Caco-2 (cell line): ENCODE results near the gene MTPN. TPM values are rescaled to one million over a fixed set of nuclear protein-coding genes. Genes with fewer than 3 reads are reported as not detected.

Experiments
- BruUV-seq: library from RNA; stranded (reverse); fragments of 400-500 nt; replicated peaks from 2 replicates; lab custom pipeline; 2021; lab: Mats Ljungman, UMichigan
- CTCF ChIA-PET: fragments of 300-600 bp; sonication (Branson Sonifier 250); formaldehyde crosslinking; loops from one replicate; lab custom pipeline; 2022; ENCODE audit warnings: antibody characterized with exemption; lab: Charles Lee
- POLR2A ChIA-PET: fragments of 300-600 bp; sonication (Branson Sonifier 250); formaldehyde crosslinking; loops from one replicate; lab custom pipeline; 2022; ENCODE audit warnings: antibody characterized with exemption; lab: Charles Lee
- DNase-seq, 2 experiments: peaks; one replicate each; pipeline versions ENCODE4 v3.0.0 to v3.0.0-alpha.2; 2020 to 2022
- H3K27me3 ChIP-seq: replicated peaks from 2 replicates; pipeline ENCODE4 v1.6.0; 2011; ENCODE audit warnings: low read length; ENCODE audit not compliant: control insufficient read depth, insufficient read depth
- H3K36me3 ChIP-seq: 2 replicates; pipeline ENCODE4 v1.5.1; 2011; ENCODE audit warnings: low read length; ENCODE audit not compliant: control insufficient read depth, insufficient read depth
- H3K4me1 ChIP-seq: fragments of 250-450 bp; sonication (Bioruptor Pico); 2 replicates; pipeline ENCODE4 v1.5.1; 2020; ENCODE audit warnings: mild to moderate bottlenecking
- H3K4me3 ChIP-seq: 2 replicates; pipeline ENCODE4 v1.5.1; 2011; ENCODE audit warnings: low read depth, mild to moderate bottlenecking, control low read depth, low read length
- H3K9me3 ChIP-seq: fragments of 250-450 bp; sonication (Bioruptor Pico); 2 replicates; pipeline ENCODE4 v1.5.1; 2020; ENCODE audit warnings: mild to moderate bottlenecking, moderate library complexity
- H3K27ac Mint-ChIP-seq: one replicate; pipeline ENCODE4 v1.8.0; 2022; ENCODE audit warnings: mixed read lengths; ENCODE audit not compliant: unreplicated experiment
- H3K27me3 Mint-ChIP-seq: one replicate; pipeline ENCODE4 v1.8.0; 2022; ENCODE audit warnings: mixed read lengths; ENCODE audit not compliant: insufficient read depth, unreplicated experiment
- H3K36me3 Mint-ChIP-seq: one replicate; pipeline ENCODE4 v1.8.0; 2022; ENCODE audit warnings: mild to moderate bottlenecking, mixed read lengths; ENCODE audit not compliant: insufficient read depth, unreplicated experiment
- H3K4me1 Mint-ChIP-seq: one replicate; pipeline ENCODE4 v1.8.0; 2022; ENCODE audit warnings: low read depth, mixed read lengths; ENCODE audit not compliant: unreplicated experiment
- H3K4me3 Mint-ChIP-seq: one replicate; pipeline ENCODE4 v1.8.0; 2022; ENCODE audit warnings: mild to moderate bottlenecking, moderate library complexity, mixed read lengths; ENCODE audit not compliant: unreplicated experiment
- H3K9me3 Mint-ChIP-seq: one replicate; pipeline ENCODE4 v1.8.0; 2022; ENCODE audit warnings: mixed read lengths; ENCODE audit not compliant: unreplicated experiment
- intact Hi-C: fragments of 100-400 bp; cut with micrococcal nuclease; formaldehyde crosslinking; loops from one replicate; pipeline ENCODE4 v1.10.0; 2022; ENCODE audit not compliant: unreplicated experiment
- total RNA-seq: library from RNA; stranded (reverse); gene quantifications from 2 replicates; pipeline ENCODE4 v1.2.3, GENCODE V29; 2022
- TF ChIP-seq, protein P1 (sequence below), 2 experiments: fragments of 200-600 bp in 1 of 2; IDR thresholded peaks; 1 replicate in 1 of 2; 2 replicates in 1 of 2; pipeline versions ENCODE4 v1.5.1 to v1.8.0; 2011 to 2022; ENCODE audit warnings: antibody characterized with exemption in 1 of 2, control low read depth in 1 of 2, inconsistent platforms in 1 of 2, low read depth in 1 of 2, low read length in 1 of 2, mild to moderate bottlenecking in 1 of 2, moderate library complexity in 1 of 2; ENCODE audit not compliant: insufficient read depth in 1 of 2, severe bottlenecking in 1 of 2, unreplicated experiment in 1 of 2

The MTPN gene
- total RNA-seq, 1 experiment from 2014 or later: 138 TPM

DNA sequence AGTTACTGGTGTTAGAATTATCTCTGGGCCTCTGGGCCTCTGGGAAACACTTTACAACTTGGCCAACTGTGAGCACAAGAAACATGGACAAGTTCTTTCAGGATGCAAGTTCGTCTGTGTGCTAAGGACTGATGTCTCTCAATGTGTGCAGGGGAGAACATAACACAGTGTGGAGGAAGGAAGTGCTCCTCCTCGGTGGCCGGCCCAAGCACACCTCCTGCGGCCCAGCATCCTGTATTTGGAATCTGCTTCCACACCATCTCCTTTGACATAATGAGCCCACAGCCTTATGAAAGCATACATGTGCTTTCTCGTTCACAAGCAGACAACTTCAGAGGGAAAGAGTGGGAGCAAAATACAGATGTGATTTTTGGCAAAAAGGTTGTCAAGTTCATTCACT is 59.0 kb downstream of the MTPN start:
- ChIA-PET CTCF (no interaction called here), POLR2A (no interaction called here)
- Histone ChIP-seq H3K27me3 (no peaks in the 10 kb centered on the region), H3K9me3 (no peaks in the 10 kb centered on the region; the same call in 1 of the 2 replicates), H3K4me3 (no peak overlapping the region), H3K36me3 (no peaks in the 10 kb centered on the region), H3K4me1 (no peaks in the 10 kb centered on the region)
- peaks cover 14% of the 10 kb centered on the region for H3K36me3 Mint-ChIP-seq
- no peaks in the 10 kb centered on the region for H3K27me3 Mint-ChIP-seq
- H3K27ac Mint-ChIP-seq: no peak overlapping the region
- no TSS peak for BruUV-seq
- DNase-seq: no peak
- TF ChIP-seq, protein P1, sequence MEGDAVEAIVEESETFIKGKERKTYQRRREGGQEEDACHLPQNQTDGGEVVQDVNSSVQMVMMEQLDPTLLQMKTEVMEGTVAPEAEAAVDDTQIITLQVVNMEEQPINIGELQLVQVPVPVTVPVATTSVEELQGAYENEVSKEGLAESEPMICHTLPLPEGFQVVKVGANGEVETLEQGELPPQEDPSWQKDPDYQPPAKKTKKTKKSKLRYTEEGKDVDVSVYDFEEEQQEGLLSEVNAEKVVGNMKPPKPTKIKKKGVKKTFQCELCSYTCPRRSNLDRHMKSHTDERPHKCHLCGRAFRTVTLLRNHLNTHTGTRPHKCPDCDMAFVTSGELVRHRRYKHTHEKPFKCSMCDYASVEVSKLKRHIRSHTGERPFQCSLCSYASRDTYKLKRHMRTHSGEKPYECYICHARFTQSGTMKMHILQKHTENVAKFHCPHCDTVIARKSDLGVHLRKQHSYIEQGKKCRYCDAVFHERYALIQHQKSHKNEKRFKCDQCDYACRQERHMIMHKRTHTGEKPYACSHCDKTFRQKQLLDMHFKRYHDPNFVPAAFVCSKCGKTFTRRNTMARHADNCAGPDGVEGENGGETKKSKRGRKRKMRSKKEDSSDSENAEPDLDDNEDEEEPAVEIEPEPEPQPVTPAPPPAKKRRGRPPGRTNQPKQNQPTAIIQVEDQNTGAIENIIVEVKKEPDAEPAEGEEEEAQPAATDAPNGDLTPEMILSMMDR (IDR thresholded peaks at IDR 0.05; ENCODE audit: insufficient read depth in 1 of 2, low read depth in 1 of 2, low read length in 1 of 2, severe bottlenecking in 1 of 2, unreplicated experiment in 1 of 2): no peak
- H3K4me3 Mint-ChIP-seq: no peak overlapping the region
- no peaks in the 10 kb centered on the region for H3K4me1 Mint-ChIP-seq
- H3K9me3 Mint-ChIP-seq: no peaks in the 10 kb centered on the region
- intact Hi-C loops: no loop called here

DNA sequence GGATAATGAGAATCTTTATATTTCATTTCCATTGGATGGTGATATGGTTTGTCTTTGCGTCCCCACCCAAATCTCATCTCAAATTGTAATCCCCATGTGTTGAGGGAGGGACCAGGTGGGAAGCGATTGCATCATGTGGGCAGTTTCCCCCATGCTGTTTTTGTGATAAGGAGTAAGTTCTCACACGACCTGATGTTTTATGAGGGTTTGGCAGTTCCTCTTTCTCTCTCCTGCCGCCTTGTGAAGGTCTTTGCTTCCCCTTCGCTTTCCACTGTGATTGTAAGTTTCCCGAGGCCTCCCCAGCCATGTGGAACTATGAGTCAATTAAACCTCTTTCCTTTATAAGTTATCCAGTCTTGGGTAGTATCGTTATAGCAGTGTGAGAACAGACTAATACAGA is 59.4 kb downstream of the MTPN start:
- BruUV-seq: no TSS peak
- Histone ChIP-seq H3K36me3 (no peaks in the 10 kb centered on the region), H3K4me1 (no peaks in the 10 kb centered on the region), H3K4me3 (no peak overlapping the region), H3K27me3 (no peaks in the 10 kb centered on the region), H3K9me3 (no peaks in the 10 kb centered on the region; the same call in 1 of the 2 replicates)
- intact Hi-C loops: no loop called here
- Mint-ChIP-seq H3K36me3 (peaks cover 14% of the 10 kb centered on the region), H3K4me3 (no peak overlapping the region), H3K4me1 (no peaks in the 10 kb centered on the region), H3K27ac (no peak overlapping the region), H3K9me3 (no peaks in the 10 kb centered on the region), H3K27me3 (no peaks in the 10 kb centered on the region)
- ChIA-PET CTCF (no interaction called here), POLR2A (no interaction called here)
- no peak for DNase-seq
- TF ChIP-seq, protein P1 (IDR thresholded peaks at IDR 0.05; ENCODE audit: insufficient read depth in 1 of 2, low read depth in 1 of 2, low read length in 1 of 2, severe bottlenecking in 1 of 2, unreplicated experiment in 1 of 2): no peak

DNA sequence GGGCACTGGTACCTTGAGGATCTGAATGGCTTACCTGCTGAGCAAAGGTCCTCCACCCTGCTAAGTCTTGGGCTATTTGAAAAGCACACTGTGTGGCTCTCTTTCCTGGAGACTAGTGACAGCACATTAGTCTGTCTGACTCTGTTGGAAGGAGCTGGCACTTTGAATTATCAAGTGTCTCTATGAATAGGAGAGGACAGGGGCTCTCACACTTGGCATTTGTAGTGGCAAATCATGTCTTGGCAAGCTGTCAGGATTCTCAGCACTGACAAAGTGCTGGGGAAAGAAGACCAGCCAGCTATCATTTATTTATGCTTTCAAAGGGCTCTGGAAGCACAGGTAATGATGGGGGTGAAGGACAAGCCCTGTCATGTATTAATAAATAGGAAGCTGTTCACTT is 62.8 kb downstream of the MTPN start:
- no TSS peak for BruUV-seq
- ChIA-PET CTCF (no interaction called here), POLR2A (no interaction called here)
- H3K27me3 Mint-ChIP-seq: no peaks in the 10 kb centered on the region
- Histone ChIP-seq H3K9me3 (no peaks in the 10 kb centered on the region), H3K36me3 (no peaks in the 10 kb centered on the region), H3K27me3 (no peaks in the 10 kb centered on the region), H3K4me3 (no peak overlapping the region), H3K4me1 (no peaks in the 10 kb centered on the region)
- H3K27ac Mint-ChIP-seq: no peak overlapping the region
- peaks cover 10% of the 10 kb centered on the region for H3K36me3 Mint-ChIP-seq
- peaks cover 8% of the 10 kb centered on the region for H3K4me1 Mint-ChIP-seq
- H3K9me3 Mint-ChIP-seq: no peaks in the 10 kb centered on the region
- intact Hi-C loops: no loop called here
- no peak overlapping the region for H3K4me3 Mint-ChIP-seq
- no peak for DNase-seq
- TF ChIP-seq, protein P1 (IDR thresholded peaks at IDR 0.05; ENCODE audit: insufficient read depth in 1 of 2, low read depth in 1 of 2, low read length in 1 of 2, severe bottlenecking in 1 of 2, unreplicated experiment in 1 of 2): no peak
